ENCODE measurements around the gene GALNT2.

Gene GALNT2

GRCh38 chr1:230136453-230137336, 69.7 kb downstream of the GALNT2 start:
- DNase-seq = no peak

DNA sequence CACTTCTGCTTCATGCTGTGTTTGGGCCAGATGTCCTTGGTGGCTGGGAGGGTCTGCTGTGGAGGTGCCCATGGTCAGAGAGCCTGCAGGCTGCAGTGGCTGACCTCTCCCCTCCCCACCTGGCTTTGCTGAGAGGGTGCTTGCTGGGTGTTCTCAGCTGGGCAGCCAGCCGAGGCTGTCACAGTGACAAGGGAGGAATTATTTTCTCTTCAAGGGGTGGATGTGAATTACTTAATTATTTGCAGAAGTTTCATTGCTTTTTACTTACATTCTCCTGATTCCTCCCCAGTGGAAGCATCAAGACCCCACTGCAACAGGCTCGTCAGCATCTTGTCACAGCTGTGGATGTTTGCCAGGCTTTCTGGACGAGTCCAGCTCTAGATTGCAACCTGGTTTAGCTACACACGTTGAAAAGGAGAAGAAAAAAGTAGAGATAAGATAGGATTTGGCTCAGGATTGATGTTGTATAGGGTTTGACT, 70.3 kb downstream of the GALNT2 start:
- DNase-seq = no peak

DNA sequence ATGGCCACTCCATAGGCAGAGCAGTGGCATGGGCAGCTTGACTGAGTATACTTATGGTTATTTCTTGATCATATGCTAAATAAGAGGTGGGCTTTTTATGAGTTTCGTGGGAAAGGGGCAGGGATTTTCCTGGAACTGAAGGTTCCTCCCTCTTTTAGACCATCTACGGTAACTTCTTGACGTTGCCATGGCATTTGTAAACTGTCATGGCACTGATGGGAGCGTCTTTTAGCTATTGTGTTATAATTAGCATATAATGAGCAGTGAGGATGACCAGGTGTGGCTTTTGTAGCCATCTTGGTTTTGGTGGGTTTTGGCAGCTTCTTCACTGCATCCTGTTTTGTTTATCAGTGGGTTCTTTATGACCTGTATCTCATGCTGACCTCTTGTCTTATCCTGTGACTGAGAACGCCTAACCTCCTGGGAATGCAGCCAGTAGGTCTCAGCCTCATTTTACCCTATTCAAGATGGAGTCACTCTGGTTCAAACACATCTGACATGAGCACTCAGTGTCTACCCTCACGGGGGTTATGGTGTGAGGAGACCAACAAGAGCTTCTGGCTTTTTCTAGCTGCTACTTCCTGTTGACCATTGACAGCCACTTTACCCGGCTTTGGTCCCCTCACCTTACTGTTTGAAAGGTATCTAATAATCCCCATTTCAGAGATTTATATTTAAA, 71.7 kb downstream of the GALNT2 start:
- no peak for DNase-seq

- DNase-seq = no peak
Observed at GRCh38 chr1:230139315-230139714, 72.3 kb downstream of the GALNT2 start.

DNA sequence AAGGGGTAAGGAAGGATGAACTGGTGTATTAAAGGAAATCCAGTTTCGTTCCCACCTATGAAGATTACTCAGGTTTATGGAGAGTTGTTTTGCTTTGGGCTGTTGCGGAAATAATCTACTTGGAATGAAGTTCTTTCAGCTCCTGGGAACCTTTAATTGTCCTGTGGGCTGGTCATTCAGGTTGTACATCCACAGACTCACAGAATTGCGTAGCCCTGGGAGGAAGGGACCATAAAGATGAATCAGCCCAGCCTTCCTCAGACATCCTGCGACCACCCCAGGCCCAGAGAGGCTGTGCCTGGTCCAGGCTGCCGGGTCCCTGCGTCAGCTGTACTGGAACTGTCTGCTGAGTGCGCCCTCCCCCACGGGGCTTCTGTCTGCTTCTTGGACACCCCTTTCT, 72.7 kb downstream of the GALNT2 start:
- DNase-seq = no peak

- no peak for DNase-seq
Observed at GRCh38 chr1:230140221-230141020, 73.4 kb downstream of the GALNT2 start.

GRCh38 chr1:230141021-230141648, 74.1 kb downstream of the GALNT2 start:
- DNase-seq = no peak

- no peak for DNase-seq
Observed at GRCh38 chr1:230141797-230142607, 75.0 kb downstream of the GALNT2 start.

DNA sequence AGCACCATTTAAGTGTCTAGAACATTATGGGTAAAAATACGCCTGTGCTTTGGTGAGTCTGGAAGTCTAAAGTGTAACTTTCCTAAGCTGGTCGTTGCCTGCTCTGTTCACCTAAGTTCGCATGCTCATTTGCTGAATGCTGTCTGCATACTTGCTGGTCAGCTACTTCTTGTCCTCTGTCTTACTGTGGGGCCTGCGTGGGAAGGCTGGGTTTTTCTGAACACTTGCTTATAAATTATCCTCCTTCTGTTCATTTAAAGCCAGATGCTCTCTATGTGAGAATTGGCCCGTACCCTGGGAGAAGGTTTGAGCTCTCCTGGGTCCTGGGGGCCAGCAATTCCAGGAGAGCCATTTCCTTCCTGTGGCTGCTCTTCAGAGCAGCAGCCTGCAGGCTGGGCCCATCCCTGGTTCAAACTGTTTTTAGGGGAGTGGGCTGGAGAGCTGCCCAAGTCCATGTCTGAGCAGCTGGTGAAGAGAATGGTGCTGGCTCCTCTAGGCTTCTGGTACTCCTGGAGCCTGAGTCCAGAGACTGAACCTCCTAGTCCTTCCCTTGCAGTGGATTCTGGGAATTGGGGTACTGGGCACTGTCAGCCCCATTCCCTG, 75.7 kb downstream of the GALNT2 start:
- no peak for DNase-seq

GRCh38 chr1:230143534-230143933, 76.5 kb downstream of the GALNT2 start:
- no peak for DNase-seq

DNA sequence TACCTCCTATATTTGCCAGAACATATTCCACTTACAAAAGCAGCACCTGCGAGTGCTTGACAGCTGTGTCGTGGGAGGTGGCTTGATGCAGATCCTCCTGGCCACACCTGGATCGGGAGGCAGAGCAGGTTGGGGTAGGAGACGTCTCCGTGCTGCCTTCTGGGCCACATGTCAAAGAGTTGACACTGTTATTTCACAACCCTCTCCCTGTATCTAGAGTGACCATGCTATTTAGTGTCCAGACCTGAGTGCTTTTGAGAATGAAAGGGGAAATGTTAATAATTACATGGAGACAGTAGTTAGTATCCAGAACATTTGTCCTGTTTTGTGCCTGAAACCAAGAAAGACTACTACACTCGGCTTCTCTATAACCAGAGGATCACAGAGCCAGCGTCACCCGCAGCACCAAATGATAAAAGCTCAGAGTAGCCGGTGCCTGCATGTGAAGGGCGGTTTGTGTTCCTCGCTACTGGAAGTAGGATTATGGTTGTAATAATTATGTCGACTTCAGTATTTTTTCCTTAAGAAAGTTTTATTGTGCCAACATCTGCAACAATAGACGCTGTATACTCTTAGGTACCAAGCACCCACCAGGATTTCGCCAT, 77.1 kb downstream of the GALNT2 start:
- no peak for DNase-seq

DNA sequence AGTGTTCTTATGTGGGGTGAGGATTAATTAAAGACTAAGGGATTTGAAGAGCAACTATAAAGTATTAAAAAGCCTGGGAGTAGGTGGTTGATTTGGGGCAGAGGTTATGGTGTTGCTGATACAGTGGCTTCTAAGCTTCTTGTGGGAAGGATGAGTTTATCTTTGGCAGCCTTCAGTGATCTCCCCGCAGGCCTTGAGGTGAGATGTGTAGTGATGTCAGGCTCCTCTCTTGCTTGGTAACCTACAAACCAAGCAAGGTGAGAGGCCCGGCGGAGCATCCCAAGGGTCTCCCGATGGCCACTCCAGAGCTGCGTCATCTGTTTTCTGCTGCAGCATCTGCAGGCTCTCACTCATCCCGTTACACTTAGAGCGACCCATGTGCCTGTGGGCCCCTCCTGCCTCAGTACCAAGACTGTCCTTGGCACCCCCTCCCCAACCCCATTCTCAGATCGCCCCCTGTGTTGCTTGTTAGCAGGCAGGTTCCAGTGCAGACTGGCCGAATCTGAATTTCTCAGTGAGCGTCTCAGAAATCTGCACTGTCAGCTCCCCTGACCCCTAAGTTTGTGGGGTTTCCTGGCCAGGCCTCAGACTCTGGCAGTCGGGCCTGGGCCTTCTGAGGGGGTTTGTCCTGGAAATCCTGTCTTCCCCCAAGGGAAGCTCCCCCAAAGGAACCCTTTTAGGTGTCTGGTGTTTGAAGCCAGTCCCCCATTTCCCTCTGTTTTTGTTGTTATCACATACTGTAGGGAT, 77.9 kb downstream of the GALNT2 start:
- DNase-seq = no peak

DNA sequence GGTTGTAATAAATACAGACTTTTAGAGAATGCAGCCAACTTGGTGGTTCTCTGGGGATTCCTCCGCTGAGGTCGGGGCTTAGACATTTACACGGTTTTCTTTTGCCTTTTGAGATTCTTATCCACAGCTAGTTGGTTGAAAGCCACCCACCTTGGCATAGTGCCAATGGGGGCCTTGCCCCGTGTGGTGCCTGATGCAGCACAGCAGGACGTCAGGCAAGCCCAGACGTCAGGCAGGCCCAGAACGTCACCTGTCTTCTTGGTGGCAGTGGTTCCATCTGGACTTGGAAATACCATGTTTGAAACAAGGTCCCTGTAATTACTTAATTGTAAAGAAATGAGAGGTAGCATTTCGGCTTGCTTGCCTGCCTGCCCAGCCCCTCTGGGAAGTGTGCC, 78.5 kb downstream of the GALNT2 start:
- DNase-seq = no peak

GRCh38 chr1:230145953-230146476, 79.0 kb downstream of the GALNT2 start:
- no peak for DNase-seq

GRCh38 chr1:230146709-230147108, 79.7 kb downstream of the GALNT2 start:
- DNase-seq = no peak

GRCh38 chr1:230147253-230148125, 80.5 kb downstream of the GALNT2 start:
- no peak for DNase-seq

DNA sequence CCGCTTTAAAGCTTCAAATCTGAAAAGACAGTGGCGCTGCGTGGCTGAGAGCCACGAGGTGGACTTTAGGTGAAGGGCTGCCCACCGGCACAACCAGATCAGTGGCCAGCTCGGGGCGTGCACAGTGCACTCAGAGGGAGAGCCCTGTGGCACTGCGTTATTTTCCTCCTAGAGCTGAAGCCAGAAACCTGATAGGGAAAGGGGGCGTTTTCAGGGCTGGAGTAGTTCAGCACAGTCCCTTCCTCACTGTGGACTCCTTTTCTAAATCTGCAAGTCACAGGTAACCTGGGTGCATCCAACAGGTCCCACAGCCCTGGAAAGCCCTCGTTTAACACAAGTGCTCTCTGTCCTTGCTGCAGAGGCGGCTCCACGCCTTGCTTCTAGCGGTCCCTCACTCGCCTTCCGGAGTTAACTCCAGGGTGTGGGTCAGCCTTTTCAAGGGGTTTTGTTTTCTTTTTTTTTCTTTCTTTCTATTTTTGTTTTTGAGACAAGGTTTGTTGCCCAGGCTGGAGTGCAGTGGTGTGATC, 81.2 kb downstream of the GALNT2 start:
- DNase-seq = no peak

GRCh38 chr1:230148768-230149469, 81.9 kb downstream of the GALNT2 start:
- no peak for DNase-seq

All from GOT3 (cell line).